Ovary (tissue), 9 donors: ENCODE measurements around the gene SLC9A9. TPM values are rescaled to one million over a fixed set of nuclear protein-coding genes. Genes with fewer than 3 reads are reported as not detected.

Source experiments
- DNase-seq, 5 donors: peaks; one replicate each; pipeline ENCODE4 v3.0.0-alpha.2; 2019 to 2020
- H3K27ac ChIP-seq, 2 donors: fragments of 200-600 bp; one replicate each; pipeline versions ENCODE4 v1.5.1 to v1.8.0; 2019 to 2022
- H3K27me3 ChIP-seq: fragments of 200-600 bp; one replicate; pipeline ENCODE4 v1.8.0; 2022
- H3K36me3 ChIP-seq: fragments of 200-600 bp; sonication (generic); one replicate; pipeline ENCODE4 v1.5.1; 2019
- H3K4me1 ChIP-seq: one replicate; pipeline ENCODE4 v1.8.1; 2013; ENCODE audit warnings: mild to moderate bottlenecking, moderate library complexity; ENCODE audit not compliant: insufficient read depth
- H3K4me3 ChIP-seq: fragments of 200-600 bp; sonication (generic); one replicate; pipeline ENCODE4 v1.5.1; 2017
- H3K9me3 ChIP-seq, 2 donors: fragments of 200-600 bp in 1 of 2; sonication (generic) in 1 of 2; one replicate each; pipeline versions ENCODE4 v1.5.1 to v1.8.1; 2013 to 2019; ENCODE audit warnings: mild to moderate bottlenecking in 1 of 2, moderate library complexity in 1 of 2
- EP300 ChIP-seq: sonication (generic); formaldehyde crosslinking; IDR thresholded peaks from one replicate; pipeline ENCODE4 v1.6.1; 2017; ENCODE audit warnings: antibody characterized with exemption
- POLR2A ChIP-seq: fragments of 450-650 bp; IDR thresholded peaks from one replicate; pipeline ENCODE4 v1.6.1; 2017; ENCODE audit warnings: antibody characterized with exemption, mild to moderate bottlenecking, moderate library complexity
- WGBS, 3 donors: extraction: QIAGEN DNeasy Blood & Tissue Kit in 1 of 3; methylation state at CpG; one replicate each; pipeline versions ENCODE4 v1.1.5 to v1.1.7; 2013 to 2017; 5-methylcytosine and 5-hydroxymethylcytosine counted together
- intact Hi-C, 4 donors: fragments of 100-400 bp; cut with DNase I; formaldehyde crosslinking; loops; one replicate each; pipeline versions ENCODE4 v1.11.0 to v1.15.1; 2022 to 2023
- polyA plus RNA-seq, 2 donors: library from polyadenylated mRNA; stranded (reverse); fragments of 200-250 nt in 1 of 2; fragments of 350-450 nt in 1 of 2; fragmentation: Illumina TruSeq in 1 of 2; extraction: RNeasy Lipid Tissue Mini Kit (QIAGEN cat#74804) in 1 of 2; gene quantifications; one replicate each; pipeline ENCODE4 v1.2.3, GENCODE V29; 2013 to 2014
- total RNA-seq, 7 donors: library from RNA; depleted of rRNA in 2 of 7; stranded (reverse); fragments of >200 nt in 2 of 7; fragmentation: NEBNext Ultra II Directional in 3 of 7; extraction: Animal tissue kit (Norgen Biotek cat#: 25700) in 3 of 7; gene quantifications; one replicate each; pipeline versions ENCODE4 v1.1.0 to v1.2.4, GENCODE V29; 2016 to 2023
- TF ChIP-seq, protein P1 (sequence below), 3 donors: fragments of 450-650 bp in 2 of 3; fragments of 200-600 bp in 1 of 3; IDR thresholded peaks; one replicate each; pipeline versions ENCODE4 v1.5.1 to v1.8.0; 2016 to 2022; ENCODE audit warnings: antibody characterized with exemption in 3 of 3, mild to moderate bottlenecking in 1 of 3
- donor health status: DM: no; HTN: no; CAD: no; lungs with moderate emphysema.
- donor health status: DM: no; HTN: no; CAD: no.
- donor health status: Bipolar disorder and iron deficiency.
- donor health status: DM: yes; HTN: yes; CAD: no.
- donor health status: DM: no; HTN: no; CAD: no.
- donor health status: DM: yes; HTN: yes; CAD: no.

The SLC9A9 gene
- total and polyA plus RNA-seq, 9 donors: 7.0 to 22.7 (median 13.5) TPM

- H3K27me3 ChIP-seq: no peaks in the 10 kb centered on the region
- no peak overlapping the region for H3K27ac ChIP-seq
- H3K4me3 ChIP-seq: no peak overlapping the region
- H3K9me3 ChIP-seq: no peaks in the 10 kb centered on the region
- DNase-seq: no peak
- TF ChIP-seq, protein P1, sequence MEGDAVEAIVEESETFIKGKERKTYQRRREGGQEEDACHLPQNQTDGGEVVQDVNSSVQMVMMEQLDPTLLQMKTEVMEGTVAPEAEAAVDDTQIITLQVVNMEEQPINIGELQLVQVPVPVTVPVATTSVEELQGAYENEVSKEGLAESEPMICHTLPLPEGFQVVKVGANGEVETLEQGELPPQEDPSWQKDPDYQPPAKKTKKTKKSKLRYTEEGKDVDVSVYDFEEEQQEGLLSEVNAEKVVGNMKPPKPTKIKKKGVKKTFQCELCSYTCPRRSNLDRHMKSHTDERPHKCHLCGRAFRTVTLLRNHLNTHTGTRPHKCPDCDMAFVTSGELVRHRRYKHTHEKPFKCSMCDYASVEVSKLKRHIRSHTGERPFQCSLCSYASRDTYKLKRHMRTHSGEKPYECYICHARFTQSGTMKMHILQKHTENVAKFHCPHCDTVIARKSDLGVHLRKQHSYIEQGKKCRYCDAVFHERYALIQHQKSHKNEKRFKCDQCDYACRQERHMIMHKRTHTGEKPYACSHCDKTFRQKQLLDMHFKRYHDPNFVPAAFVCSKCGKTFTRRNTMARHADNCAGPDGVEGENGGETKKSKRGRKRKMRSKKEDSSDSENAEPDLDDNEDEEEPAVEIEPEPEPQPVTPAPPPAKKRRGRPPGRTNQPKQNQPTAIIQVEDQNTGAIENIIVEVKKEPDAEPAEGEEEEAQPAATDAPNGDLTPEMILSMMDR (IDR thresholded peaks at IDR 0.05): no peak
- TF ChIP-seq EP300: no peak
- TF ChIP-seq POLR2A: no peak
- WGBS, 3 donors: 84 to 99% (median 87%) methylated on average over 2 of the region's 2 CpGs
- H3K4me1 ChIP-seq: no peaks in the 10 kb centered on the region
- H3K36me3 ChIP-seq: no peaks in the 10 kb centered on the region
- intact Hi-C loops: no loop called here
Measured at GRCh38 chr3:143339451-143339850, 508.8 kb downstream of the SLC9A9 start.

GRCh38 chr3:143337387-143337786 is 510.9 kb downstream of the SLC9A9 start:
- no peaks in the 10 kb centered on the region for H3K9me3 ChIP-seq
- intact Hi-C loops: no loop called here
- DNase-seq: no peak
- H3K36me3 ChIP-seq: no peaks in the 10 kb centered on the region
- no peaks in the 10 kb centered on the region for H3K27me3 ChIP-seq
- H3K4me1 ChIP-seq: no peaks in the 10 kb centered on the region
- H3K4me3 ChIP-seq: no peak overlapping the region
- no peak overlapping the region for H3K27ac ChIP-seq
- no peak for TF ChIP-seq POLR2A
- no peak for TF ChIP-seq EP300
- TF ChIP-seq, protein P1 (IDR thresholded peaks at IDR 0.05): no peak
- 76 to 86% (median 83%) methylated on average over 2 of the region's 2 CpGs for WGBS, 3 donors

DNA sequence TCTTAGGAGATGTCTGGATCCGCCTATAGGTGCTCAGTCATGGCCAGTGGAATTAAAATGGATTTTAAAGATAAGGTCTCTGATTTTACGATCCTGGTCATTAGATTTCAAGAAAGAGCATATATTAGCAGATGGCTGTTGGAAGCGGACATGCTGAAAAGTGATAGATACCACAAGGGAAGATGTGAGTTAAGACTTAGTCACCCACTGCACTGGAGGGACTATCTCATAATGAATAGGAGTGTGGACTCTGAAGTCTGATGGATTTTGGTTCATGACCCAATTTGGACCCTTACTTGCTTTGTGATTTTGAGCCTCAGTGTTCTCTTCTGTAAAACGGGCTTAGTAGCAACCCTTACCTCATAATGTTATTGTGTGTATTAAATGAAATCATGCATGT is 514.0 kb downstream of the SLC9A9 start:
- Histone ChIP-seq H3K4me3 (no peak overlapping the region), H3K36me3 (no peaks in the 10 kb centered on the region), H3K4me1 (peaks cover 2% of the 10 kb centered on the region), H3K27ac (no peak overlapping the region), H3K9me3 (no peaks in the 10 kb centered on the region), H3K27me3 (no peaks in the 10 kb centered on the region)
- no peak for DNase-seq
- WGBS, 3 donors: 97% methylated on average over 4 of the region's 4 CpGs
- intact Hi-C loops: no loop called here
- TF ChIP-seq, protein P1 (IDR thresholded peaks at IDR 0.05): no peak
- TF ChIP-seq POLR2A (no peak), EP300 (no peak)

- Histone ChIP-seq H3K36me3 (no peaks in the 10 kb centered on the region), H3K27ac (no peak overlapping the region), H3K27me3 (no peaks in the 10 kb centered on the region), H3K4me3 (no peak overlapping the region), H3K4me1 (peaks cover 2% of the 10 kb centered on the region), H3K9me3 (no peaks in the 10 kb centered on the region)
- intact Hi-C loops: no loop called here
- 41 to 91% (median 63%) methylated on average over 2 of the region's 2 CpGs for WGBS, 3 donors
- DNase-seq: no peak
- TF ChIP-seq EP300 (no peak), POLR2A (no peak)
- TF ChIP-seq, protein P1 (IDR thresholded peaks at IDR 0.05): no peak
Measured at GRCh38 chr3:143333367-143333766, 514.9 kb downstream of the SLC9A9 start.
